ENCODE measurements around the gene BGN.
A peak's percentile ranks its signal among the peaks of the same experiment; 100 is the strongest.

Gene BGN

DNA sequence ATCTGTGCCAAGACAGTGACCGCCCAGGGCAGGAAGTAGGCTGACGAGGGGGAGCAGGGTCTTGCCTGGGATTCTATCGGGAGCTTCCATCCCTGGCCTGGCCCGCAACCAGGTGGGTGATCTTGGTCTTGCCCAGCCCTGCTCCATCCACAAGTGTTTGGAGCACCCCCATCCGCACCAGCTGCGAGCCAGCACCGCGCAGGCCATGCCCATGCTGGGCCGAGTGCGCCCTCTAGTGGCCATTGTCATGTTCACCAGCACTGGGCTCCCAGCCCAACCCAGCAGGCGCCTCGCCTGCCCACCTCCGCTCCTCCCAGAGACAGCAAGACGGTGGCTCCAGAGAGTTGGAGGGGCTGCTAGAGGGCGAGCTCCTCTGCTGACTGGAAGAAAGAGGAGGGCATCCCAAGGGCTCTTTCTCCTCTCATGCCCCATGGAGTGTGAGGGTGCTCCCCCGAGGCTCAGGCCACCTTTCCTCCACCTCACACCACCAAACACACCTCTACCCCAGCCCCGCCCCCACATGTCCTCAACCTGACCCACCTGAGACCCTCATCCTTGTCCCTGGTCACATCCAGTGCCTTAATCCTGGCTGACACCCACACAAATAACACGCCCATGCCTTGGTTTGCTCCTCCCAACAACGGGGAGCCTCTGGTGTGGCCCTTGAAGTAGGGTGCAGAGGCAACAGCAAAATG, 12.9 kb downstream of the BGN start:
- DNase-seq: peak; percentile 76

GRCh38 chrX:153509592-153509991, 14.8 kb downstream of the BGN start:
- DNase-seq: no peak

DNA sequence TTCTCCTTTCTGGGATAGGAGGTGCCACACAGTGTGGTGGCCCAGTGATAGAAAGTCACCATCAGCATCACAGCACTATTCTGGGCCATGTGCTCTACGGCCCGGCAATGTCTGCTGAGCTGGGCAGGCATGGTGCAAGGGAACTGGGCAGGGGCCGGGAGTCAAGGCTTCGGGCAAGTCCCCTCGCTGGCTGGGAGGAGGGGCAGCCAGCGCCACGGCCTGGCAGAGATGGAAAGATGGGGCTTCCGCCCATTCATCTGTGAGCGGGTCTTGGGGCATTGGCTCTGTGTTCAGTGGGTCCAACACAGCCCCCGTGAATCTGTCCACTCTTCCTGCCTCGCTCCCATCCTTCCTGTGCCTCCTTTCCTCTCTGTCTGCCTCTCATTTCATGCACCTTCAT, 15.6 kb downstream of the BGN start:
- DNase-seq: no peak

GRCh38 chrX:153511784-153512500, 17.2 kb downstream of the BGN start:
- DNase-seq: no peak

DNA sequence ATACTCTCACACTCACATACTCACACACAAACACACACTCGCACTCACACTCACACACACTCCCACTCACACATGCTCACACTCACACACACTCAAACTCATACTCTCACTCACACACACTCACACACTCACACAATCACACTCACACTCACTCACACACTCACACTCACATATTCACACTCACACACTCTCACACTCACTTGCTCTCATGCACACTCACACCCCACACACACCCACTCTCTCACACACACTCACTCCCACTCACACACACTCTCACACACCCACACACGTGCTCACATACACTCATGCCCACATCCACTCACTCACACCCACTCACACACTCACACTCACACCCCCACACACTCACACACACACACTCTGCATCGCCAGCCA, 17.7 kb downstream of the BGN start:
- DNase-seq: no peak

DNA sequence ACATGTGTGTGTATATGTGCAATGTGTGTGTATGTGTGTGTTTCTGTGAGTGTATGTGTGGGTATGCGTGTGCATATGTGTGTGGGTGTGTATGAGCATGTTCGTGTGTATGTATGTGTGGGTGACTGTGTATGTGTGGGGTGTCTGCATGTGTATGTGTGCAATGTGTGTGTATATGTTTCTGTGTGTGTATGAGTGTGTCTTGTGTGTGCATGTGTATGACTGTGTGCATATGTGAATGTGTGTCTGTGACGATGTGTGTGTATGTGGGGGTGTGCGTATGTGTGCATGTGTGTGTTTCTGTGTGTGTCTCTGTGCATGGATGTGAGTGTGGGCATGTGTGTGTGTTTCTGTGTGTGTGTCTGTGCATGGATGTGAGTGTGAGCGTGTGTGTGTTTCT, 18.5 kb downstream of the BGN start:
- DNase-seq: no peak

DNA sequence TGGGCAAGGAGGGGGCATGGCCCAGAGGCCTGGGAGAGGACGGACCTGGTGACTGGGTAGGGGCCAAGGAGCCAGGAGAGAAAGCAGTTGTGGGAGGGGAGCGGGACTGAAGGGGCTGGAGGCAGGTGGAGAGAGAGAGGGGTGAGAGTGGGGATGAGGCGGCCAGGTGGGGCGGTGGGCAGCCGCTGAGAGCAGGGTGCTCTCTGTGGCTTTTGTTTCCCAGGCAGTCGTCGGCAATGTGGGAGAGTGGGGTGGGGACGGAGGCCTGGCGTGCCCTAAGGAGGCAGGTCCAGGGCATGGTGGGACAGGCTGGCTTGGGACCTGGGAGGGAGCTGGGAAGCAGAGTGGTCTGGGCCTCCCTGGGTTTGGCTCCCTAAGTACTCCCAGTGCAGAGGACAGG, 19.5 kb downstream of the BGN start:
- DNase-seq: no peak

DNA sequence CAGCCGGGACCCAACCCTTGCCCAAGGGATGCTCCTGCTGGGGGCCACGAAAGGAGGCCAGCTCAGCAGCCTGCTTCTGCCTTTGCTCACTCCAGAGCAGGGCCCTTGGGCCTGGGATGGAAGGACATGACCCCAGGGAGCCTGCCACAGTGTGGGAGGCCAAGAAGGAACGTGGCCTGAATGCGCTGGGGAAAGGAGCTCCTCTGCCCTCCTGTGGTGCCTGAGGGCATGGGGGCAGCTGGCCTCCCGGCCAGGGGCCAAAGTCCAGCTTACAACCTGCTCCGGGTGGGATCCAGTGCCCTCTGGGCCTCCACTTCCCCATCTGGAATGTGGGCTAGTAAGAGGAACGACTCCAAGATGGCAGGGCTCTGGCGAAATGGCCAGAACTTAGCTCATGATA, 20.7 kb downstream of the BGN start:
- no peak for DNase-seq

DNA sequence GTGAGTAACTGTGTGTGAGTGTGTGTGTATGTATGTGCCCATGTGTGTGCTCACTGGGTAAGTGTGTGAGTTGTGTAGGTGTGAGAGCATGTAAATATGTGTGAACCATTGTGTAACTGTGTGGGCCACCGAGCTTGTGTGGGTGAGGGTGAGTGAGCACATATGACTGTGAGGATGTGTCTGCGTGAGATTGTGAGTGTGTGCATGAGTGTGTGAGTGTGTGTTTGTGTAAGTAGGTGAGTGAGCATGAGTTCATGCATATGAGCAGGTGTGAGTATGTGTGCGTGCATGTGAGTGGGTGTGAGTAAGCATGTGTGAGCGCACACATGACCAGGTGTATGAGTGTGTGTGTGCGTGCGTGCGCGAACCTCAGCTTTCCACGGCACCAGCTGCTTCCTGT, 21.3 kb downstream of the BGN start:
- no peak for DNase-seq

- no peak for DNase-seq
These were observed 22.6 kb downstream of the BGN start, which contains the start of gene ATP2B3 for GRCh38 chrX:153517423-153517822. TSS of gene ATP2B3 (plus strand) at chrX:153517642. CDS start at chrX:153536248, 18,606 bp downstream.

GRCh38 chrX:153517946-153518834, 23.4 kb downstream of the BGN start:
- no peak for DNase-seq

GRCh38 chrX:153519569-153520286, 24.9 kb downstream of the BGN start:
- DNase-seq: no peak

- DNase-seq: no peak
These were observed 25.6 kb downstream of the BGN start for GRCh38 chrX:153520287-153520917.

DNA sequence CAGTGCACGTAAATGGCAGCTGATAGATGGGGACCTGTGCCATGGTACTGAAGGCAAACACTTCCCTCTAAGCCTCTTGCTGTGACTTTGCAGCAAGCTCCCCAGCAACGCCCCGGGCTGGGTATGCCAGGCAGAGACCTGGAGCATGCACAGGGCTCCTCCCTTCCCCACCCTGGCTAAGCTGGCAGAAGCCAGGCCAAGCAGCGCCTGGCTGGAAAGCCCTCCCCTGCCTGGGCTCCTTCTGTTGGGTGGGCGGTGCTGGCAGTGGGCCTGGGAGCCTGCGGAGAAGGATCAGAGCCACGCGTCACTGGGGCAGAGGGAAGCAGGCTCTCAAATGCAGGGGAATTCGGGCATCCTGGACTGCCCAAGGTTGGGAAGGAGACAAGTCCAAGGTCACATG, 26.3 kb downstream of the BGN start:
- DNase-seq: no peak

GRCh38 chrX:153522259-153522658, 27.5 kb downstream of the BGN start:
- no peak for DNase-seq

- no peak for DNase-seq
These were observed 28.5 kb downstream of the BGN start for GRCh38 chrX:153523269-153523668.

DNA sequence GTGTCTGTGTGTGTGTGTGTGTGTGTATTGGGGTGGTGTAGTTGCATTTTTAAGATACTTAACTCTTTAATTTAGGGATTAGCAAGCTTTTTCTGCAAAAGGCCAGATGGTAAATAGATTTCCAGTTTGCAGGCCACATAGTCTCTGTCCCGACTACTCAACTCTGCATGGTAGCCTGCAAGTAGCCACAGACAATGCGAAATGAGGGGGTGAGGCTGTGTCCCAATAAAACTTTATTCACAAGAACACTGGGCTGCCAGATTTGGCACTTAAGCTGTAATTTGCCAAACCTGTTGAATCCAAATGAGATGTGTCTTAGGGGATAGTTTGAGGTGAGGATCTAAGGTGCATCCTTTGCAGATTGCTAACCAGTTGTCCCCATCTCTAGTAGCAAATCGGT, 29.5 kb downstream of the BGN start:
- DNase-seq: no peak

- no peak for DNase-seq
These were observed 30.7 kb downstream of the BGN start for GRCh38 chrX:153525451-153525850.

GRCh38 chrX:153526042-153526441, 31.3 kb downstream of the BGN start:
- DNase-seq: no peak

- DNase-seq: no peak
These were observed 32.0 kb downstream of the BGN start for GRCh38 chrX:153526801-153527200.

- no peak for DNase-seq
These were observed 32.4 kb downstream of the BGN start for GRCh38 chrX:153527208-153527607.

DNA sequence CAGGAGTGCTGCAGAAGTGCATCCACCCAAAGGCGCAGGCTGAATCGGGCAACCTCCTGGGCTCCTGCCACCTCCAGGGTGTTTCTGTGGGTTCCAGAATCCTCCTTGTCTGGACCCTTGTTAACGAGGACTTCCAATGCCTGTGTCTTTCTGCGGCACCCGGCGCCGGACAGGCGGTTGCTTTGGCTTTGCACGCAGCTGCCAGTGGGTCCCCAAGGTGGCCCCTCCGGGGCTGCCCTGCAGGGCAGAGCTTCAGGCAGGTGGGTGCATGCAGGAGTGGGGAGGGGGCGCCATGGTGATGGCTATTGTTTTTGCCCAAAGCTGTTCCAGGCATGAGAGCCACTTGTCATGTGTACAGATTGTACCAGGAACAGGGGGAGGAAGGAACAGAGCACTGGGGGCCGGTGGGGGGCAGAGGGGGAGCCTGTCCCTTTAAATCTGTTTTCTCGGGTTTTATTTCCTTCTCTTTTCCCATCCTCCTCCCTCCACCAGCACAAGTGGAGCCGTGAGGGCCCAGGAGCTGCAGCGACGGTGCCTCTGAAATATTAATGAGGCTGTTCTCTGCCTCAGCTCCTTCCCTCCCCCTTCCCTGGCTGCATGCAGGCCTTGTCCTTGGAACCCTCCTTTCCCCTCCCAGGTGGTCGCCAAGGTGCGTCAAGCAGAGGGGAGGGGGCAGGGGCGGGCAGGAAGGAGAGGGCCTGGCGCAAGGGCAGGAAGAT, 35.8 kb downstream of the BGN start:
- DNase-seq: no peak
